Measurements from ENCODE around the gene GALC. TPM values are rescaled to one million over a fixed set of nuclear protein-coding genes. Genes with fewer than 3 reads are reported as not detected.

GALC gene
- total and polyA plus RNA-seq, 2 donors (not counting 3 experiments of a cell fraction or from before 2014, with no cell fraction given), result 12.4 to 14.2 TPM

GRCh38 chr14:88030892-88031291 lies 37.9 kb upstream of the GALC start:
- Histone ChIP-seq H4K20me1 (replicated peaks; ENCODE audit: control insufficient read depth, extremely low read depth, insufficient read depth, low read length) (no peaks in the 10 kb centered on the region), H3K36me3 (ENCODE audit: control insufficient read depth in 2 of 2, extremely low read depth in 1 of 2, insufficient read depth in 2 of 2, low read length in 2 of 2) (no peaks in the 10 kb centered on the region), H3K4me2 (ENCODE audit: insufficient read depth, low read length) (no peak overlapping the region), H2AFZ (ENCODE audit: low read depth, low read length) (no peak overlapping the region), H3K27ac (ENCODE audit: insufficient read depth, low read depth, low read length) (no peak overlapping the region), H3K4me1 (ENCODE audit: control insufficient read depth, extremely low read depth, insufficient read depth, low read length) (no peaks in the 10 kb centered on the region), H3K9ac (replicated peaks; ENCODE audit: extremely low read depth, insufficient read depth, low read length) (no peak overlapping the region), H3K27me3 (ENCODE audit: control insufficient read depth in 2 of 2, insufficient read depth in 2 of 2, low read length in 2 of 2) (no peaks in the 10 kb centered on the region), H3K79me2 (ENCODE audit: control insufficient read depth, insufficient read depth, low read length) (no peaks in the 10 kb centered on the region), H3K4me3 (replicated peaks in 1 of 3; ENCODE audit: insufficient read depth in 1 of 3, low read depth in 1 of 3, low read length in 3 of 3) (no peak overlapping the region), H3K9me3 (replicated peaks; ENCODE audit: control insufficient read depth, insufficient read depth, low read length) (no peaks in the 10 kb centered on the region), H3K9me1 (replicated peaks; ENCODE audit: control insufficient read depth, extremely low read depth, insufficient read depth, low read length) (no peaks in the 10 kb centered on the region)
- ChIA-PET POLR2A (no interaction called here), CTCF (no interaction called here)
- no TSS peak for BruUV-seq (replicated peaks)
- no peak for DNase-seq (ENCODE audit: low read depth, low spot score)
- TF ChIP-seq JUN (IDR thresholded peaks at IDR 0.05; ENCODE audit: borderline replicate concordance, insufficient read depth, insufficient read length, low read depth), result no peak
- TF ChIP-seq POLR2A (IDR thresholded peaks at IDR 0.05; ENCODE audit: low read depth, low read length), result no peak
- TF ChIP-seq POLR2AphosphoS5 (IDR thresholded peaks at IDR 0.05; ENCODE audit: insufficient read depth, low read depth, low read length), result no peak
- TF ChIP-seq FOS (IDR thresholded peaks at IDR 0.05; ENCODE audit: borderline replicate concordance, insufficient read depth, low read length), result no peak
- TF ChIP-seq EZH2 (IDR thresholded peaks at IDR 0.05; ENCODE audit: borderline replicate concordance, low read depth, low read length, severe bottlenecking), result no peak
- TF ChIP-seq MAX (IDR thresholded peaks at IDR 0.05; ENCODE audit: insufficient read depth, insufficient read length), result no peak
- TF ChIP-seq MYC (IDR thresholded peaks at IDR 0.05; ENCODE audit: low read depth, low read length), result no peak
- no peak for TF ChIP-seq GATA2 (IDR thresholded peaks at IDR 0.05; ENCODE audit: insufficient read depth, insufficient read length, low read depth, low read length)
- no peak for TF ChIP-seq CTCF (IDR thresholded peaks at IDR 0.05; ENCODE audit: extremely low read depth in 1 of 2, insufficient read depth in 1 of 2, low read depth in 1 of 2, low read length in 2 of 2)
- intact Hi-C loops (cut with micrococcal nuclease), result no loop called here
- dilution Hi-C loops (cut with MboI; ENCODE audit: extremely low pct_ligation_motif_present, low sequenced_read_pairs), result no loop called here
- FAIRE-seq, result no peak

Measured in endothelial cell of umbilical vein (primary cell).